ENCODE measurements around the gene CERT1. TPM values are rescaled to one million over a fixed set of nuclear protein-coding genes. Genes with fewer than 3 reads are reported as not detected.

CERT1 gene
- total RNA-seq, 1 experiment from 2014 or later, result 50.2 TPM

DNA sequence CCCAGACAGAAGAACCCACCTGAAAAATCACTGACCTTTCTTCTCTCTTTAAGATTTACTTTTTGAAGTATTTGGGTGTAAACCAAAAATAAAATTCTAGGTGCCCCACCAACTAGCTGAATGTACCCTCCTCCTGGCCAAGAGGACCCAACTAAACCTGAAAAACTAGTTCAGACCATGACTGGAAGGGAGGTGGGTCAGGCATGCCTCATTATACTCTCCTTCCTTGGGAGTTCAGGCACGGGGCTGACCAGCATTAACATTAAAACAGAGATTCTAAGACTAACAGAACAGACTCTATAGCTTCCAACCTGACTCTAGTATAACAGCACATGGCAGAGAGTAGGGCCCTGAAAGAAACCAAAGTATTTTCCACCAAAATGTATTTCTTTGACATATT lies 61.4 kb downstream of the CERT1 start:
- Histone ChIP-seq H3K79me2 (ENCODE audit: insufficient read depth, low read length) (no peaks in the 10 kb centered on the region), H3K27me3 (ENCODE audit: insufficient read depth, low read length) (no peaks in the 10 kb centered on the region), H3T11ph (ENCODE audit: low read length) (no peak overlapping the region), H2AFZ (ENCODE audit: low read length) (no peak overlapping the region), H2BK5ac (ENCODE audit: insufficient read length, low read length) (no peak overlapping the region), H3K4me2 (ENCODE audit: insufficient read depth, insufficient read length, low read length) (no peak overlapping the region), H3K23me2 (ENCODE audit: insufficient read length, low read depth, low read length, poor library complexity, severe bottlenecking) (no peaks in the 10 kb centered on the region), H3K56ac (ENCODE audit: insufficient read length, low read depth, low read length) (no peak overlapping the region), H3K9ac (ENCODE audit: extremely low read depth, insufficient read length, low read length) (no peak overlapping the region), H3K4ac (ENCODE audit: low read depth, low read length) (no peak overlapping the region), H4K8ac (replicated peaks; ENCODE audit: insufficient read length, low read depth, low read length) (no peak overlapping the region), H2AK5ac (ENCODE audit: insufficient read length, low read length) (no peak overlapping the region), H3K14ac (ENCODE audit: insufficient read depth, low read length) (no peak overlapping the region), H4K91ac (ENCODE audit: insufficient read length, low read depth, low read length) (no peak overlapping the region), H2BK15ac (ENCODE audit: low read depth, low read length) (no peak overlapping the region), H3K27ac (ENCODE audit: insufficient read length, low read depth, low read length) (no peak overlapping the region), H4K5ac (ENCODE audit: insufficient read length, low read depth, low read length) (no peak overlapping the region), H4K20me1 (ENCODE audit: control insufficient read depth, insufficient read depth, insufficient read length) (no peaks in the 10 kb centered on the region), H3K4me1 (ENCODE audit: insufficient read depth, low read length) (no peaks in the 10 kb centered on the region), H3K23ac (ENCODE audit: insufficient read length, low read depth, low read length) (no peak overlapping the region), H3K9me3 (ENCODE audit: control insufficient read depth, low read depth, low read length) (no peaks in the 10 kb centered on the region), H3K79me1 (ENCODE audit: insufficient read depth, low read depth, low read length, poor library complexity, severe bottlenecking) (no peaks in the 10 kb centered on the region), H3K18ac (ENCODE audit: insufficient read length, low read depth, low read length) (no peak overlapping the region), H2BK12ac (ENCODE audit: insufficient read length, low read depth, low read length) (no peak overlapping the region), H2BK120ac (ENCODE audit: low read depth, low read length, poor library complexity, severe bottlenecking) (no peak overlapping the region), H2BK20ac (ENCODE audit: low read depth, low read length, poor library complexity, severe bottlenecking) (no peak overlapping the region)
- Mint-ChIP-seq H3K27ac (peak overlapping the region; percentile 49 to 74 (median 56); a peak in 5 of 7 replicates), H3K4me3 (no peak overlapping the region), H3K27me3 (ENCODE audit: low read depth) (no peaks in the 10 kb centered on the region), H3K36me3 (ENCODE audit: insufficient read depth in 1 of 3, low read depth in 3 of 3) (peaks cover 0 to 8% (median 1%) of the 10 kb centered on the region in 3 experiments; a peak in 5 of 7 replicates), H3K4me1 (peaks cover 17 to 20% of the 10 kb centered on the region in 2 experiments), H3K9me3 (no peaks in the 10 kb centered on the region; a peak in 1 of 5 replicates)
- no peak for DNase-seq
- WGBS (ENCODE audit: extremely low coverage, insufficient read length, low lambda C conversion rate), result no CpG with 5 or more reads among the region's 1 CpG
- TF ChIP-seq, protein P1, sequence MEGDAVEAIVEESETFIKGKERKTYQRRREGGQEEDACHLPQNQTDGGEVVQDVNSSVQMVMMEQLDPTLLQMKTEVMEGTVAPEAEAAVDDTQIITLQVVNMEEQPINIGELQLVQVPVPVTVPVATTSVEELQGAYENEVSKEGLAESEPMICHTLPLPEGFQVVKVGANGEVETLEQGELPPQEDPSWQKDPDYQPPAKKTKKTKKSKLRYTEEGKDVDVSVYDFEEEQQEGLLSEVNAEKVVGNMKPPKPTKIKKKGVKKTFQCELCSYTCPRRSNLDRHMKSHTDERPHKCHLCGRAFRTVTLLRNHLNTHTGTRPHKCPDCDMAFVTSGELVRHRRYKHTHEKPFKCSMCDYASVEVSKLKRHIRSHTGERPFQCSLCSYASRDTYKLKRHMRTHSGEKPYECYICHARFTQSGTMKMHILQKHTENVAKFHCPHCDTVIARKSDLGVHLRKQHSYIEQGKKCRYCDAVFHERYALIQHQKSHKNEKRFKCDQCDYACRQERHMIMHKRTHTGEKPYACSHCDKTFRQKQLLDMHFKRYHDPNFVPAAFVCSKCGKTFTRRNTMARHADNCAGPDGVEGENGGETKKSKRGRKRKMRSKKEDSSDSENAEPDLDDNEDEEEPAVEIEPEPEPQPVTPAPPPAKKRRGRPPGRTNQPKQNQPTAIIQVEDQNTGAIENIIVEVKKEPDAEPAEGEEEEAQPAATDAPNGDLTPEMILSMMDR (conservative IDR thresholded peaks at IDR 0.05), result no peak

All from H9 (cell line).